Panc1 (cell line): ENCODE results near the gene THRB.

Experiments
- POLR2AphosphoS5 ChIP-seq: IDR thresholded peaks from 2 replicates; pipeline ENCODE4 v1.6.1; 2012; ENCODE audit warnings: mild to moderate bottlenecking, low read depth, low read length, moderate library complexity
- TF ChIP-seq, protein P1 (sequence below): fragments of 450-650 bp; IDR thresholded peaks from 2 replicates; pipeline ENCODE4 v1.5.1; 2017; ENCODE audit warnings: mild to moderate bottlenecking
- TF ChIP-seq, protein P2 (sequence below), 2 experiments: IDR thresholded peaks; 2 replicates each; pipeline ENCODE4 v1.6.1; 2011 to 2012; ENCODE audit warnings: low read depth in 2 of 2, control low read depth in 1 of 2, low read length in 1 of 2, mild to moderate bottlenecking in 1 of 2, moderate library complexity in 1 of 2; ENCODE audit not compliant: insufficient read depth in 1 of 2

DNA sequence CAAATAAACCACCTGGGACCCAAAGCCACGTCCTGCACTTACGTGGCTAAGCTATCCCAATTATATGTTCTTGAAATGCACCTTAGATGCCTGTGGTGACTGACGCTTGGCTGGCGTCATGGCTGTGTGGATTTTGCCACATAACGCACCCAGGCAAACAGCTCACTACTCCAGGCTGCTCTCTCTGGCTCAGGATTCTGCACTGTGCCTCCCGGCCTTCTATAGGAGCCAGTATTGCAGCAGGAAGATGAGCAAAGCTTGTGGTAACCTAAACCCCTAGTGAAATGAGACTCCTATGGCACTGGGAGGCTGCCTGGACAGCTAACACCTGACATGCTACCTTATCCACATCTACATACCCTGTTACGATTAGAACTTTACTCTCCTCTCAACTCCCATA lies 179.3 kb downstream of the THRB start:
- TF ChIP-seq, protein P1, sequence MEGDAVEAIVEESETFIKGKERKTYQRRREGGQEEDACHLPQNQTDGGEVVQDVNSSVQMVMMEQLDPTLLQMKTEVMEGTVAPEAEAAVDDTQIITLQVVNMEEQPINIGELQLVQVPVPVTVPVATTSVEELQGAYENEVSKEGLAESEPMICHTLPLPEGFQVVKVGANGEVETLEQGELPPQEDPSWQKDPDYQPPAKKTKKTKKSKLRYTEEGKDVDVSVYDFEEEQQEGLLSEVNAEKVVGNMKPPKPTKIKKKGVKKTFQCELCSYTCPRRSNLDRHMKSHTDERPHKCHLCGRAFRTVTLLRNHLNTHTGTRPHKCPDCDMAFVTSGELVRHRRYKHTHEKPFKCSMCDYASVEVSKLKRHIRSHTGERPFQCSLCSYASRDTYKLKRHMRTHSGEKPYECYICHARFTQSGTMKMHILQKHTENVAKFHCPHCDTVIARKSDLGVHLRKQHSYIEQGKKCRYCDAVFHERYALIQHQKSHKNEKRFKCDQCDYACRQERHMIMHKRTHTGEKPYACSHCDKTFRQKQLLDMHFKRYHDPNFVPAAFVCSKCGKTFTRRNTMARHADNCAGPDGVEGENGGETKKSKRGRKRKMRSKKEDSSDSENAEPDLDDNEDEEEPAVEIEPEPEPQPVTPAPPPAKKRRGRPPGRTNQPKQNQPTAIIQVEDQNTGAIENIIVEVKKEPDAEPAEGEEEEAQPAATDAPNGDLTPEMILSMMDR: no peak
- TF ChIP-seq, protein P2, sequence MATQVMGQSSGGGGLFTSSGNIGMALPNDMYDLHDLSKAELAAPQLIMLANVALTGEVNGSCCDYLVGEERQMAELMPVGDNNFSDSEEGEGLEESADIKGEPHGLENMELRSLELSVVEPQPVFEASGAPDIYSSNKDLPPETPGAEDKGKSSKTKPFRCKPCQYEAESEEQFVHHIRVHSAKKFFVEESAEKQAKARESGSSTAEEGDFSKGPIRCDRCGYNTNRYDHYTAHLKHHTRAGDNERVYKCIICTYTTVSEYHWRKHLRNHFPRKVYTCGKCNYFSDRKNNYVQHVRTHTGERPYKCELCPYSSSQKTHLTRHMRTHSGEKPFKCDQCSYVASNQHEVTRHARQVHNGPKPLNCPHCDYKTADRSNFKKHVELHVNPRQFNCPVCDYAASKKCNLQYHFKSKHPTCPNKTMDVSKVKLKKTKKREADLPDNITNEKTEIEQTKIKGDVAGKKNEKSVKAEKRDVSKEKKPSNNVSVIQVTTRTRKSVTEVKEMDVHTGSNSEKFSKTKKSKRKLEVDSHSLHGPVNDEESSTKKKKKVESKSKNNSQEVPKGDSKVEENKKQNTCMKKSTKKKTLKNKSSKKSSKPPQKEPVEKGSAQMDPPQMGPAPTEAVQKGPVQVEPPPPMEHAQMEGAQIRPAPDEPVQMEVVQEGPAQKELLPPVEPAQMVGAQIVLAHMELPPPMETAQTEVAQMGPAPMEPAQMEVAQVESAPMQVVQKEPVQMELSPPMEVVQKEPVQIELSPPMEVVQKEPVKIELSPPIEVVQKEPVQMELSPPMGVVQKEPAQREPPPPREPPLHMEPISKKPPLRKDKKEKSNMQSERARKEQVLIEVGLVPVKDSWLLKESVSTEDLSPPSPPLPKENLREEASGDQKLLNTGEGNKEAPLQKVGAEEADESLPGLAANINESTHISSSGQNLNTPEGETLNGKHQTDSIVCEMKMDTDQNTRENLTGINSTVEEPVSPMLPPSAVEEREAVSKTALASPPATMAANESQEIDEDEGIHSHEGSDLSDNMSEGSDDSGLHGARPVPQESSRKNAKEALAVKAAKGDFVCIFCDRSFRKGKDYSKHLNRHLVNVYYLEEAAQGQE (IDR thresholded peaks at IDR 0.05; ENCODE audit: insufficient read depth in 1 of 2, low read depth in 2 of 2, low read length in 1 of 2): no peak
- TF ChIP-seq POLR2AphosphoS5: no peak
